Dendritic cell treated with granulocyte-macrophage colony-stimulating factor and Interleukin-4, amounts not matched to agents 40 ng/mL and 50 ng/mL, for 4 days (primary cell): ENCODE results near the gene SURF6.
A peak's percentile ranks its signal among the peaks of the same experiment; 100 is the strongest.
"Not testable (repeated sequence)": the region's sequence is repeated elsewhere in the genome, so short reads cannot be mapped to it uniquely, and the experiment has no call there.

Source experiments
- H3K27ac Mint-ChIP-seq: one replicate; pipeline ENCODE4 v1.8.0; 2022; ENCODE audit warnings: mild to moderate bottlenecking, mixed read lengths
- H3K27me3 Mint-ChIP-seq: one replicate; pipeline ENCODE4 v1.8.0; 2022; ENCODE audit warnings: mild to moderate bottlenecking, mixed read lengths
- H3K36me3 Mint-ChIP-seq: one replicate; pipeline ENCODE4 v1.8.0; 2022; ENCODE audit warnings: low read depth, mixed read lengths
- H3K4me1 Mint-ChIP-seq: one replicate; pipeline ENCODE4 v1.8.0; 2022; ENCODE audit warnings: low read depth, mixed read lengths
- H3K4me3 Mint-ChIP-seq: one replicate; pipeline ENCODE4 v1.8.0; 2022; ENCODE audit warnings: mild to moderate bottlenecking, moderate library complexity, mixed read lengths
- H3K9me3 Mint-ChIP-seq: one replicate; pipeline ENCODE4 v1.8.0; 2022; ENCODE audit warnings: mixed read lengths
- intact Hi-C: fragments of 100-400 bp; cut with micrococcal nuclease; formaldehyde crosslinking; loops from one replicate; pipeline ENCODE4 v1.15.0; 2022

SURF6 gene

GRCh38 chr9:133333566-133333965 lies 2.4 kb downstream of the SURF6 start:
- Mint-ChIP-seq H3K36me3 (peaks cover 79% of the 10 kb centered on the region), H3K4me3 (no peak overlapping the region), H3K4me1 (peaks cover 81% of the 10 kb centered on the region), H3K27me3 (no peaks in the 10 kb centered on the region), H3K9me3 (no peaks in the 10 kb centered on the region), H3K27ac (no peak overlapping the region)
- intact Hi-C loops, result no loop called here

GRCh38 chr9:133333011-133333410 lies 3.0 kb downstream of the SURF6 start:
- Mint-ChIP-seq H3K27me3 (no peaks in the 10 kb centered on the region), H3K4me3 (no peak overlapping the region), H3K27ac (peak overlapping the region; percentile 5), H3K4me1 (peaks cover 78% of the 10 kb centered on the region), H3K9me3 (no peaks in the 10 kb centered on the region), H3K36me3 (peaks cover 79% of the 10 kb centered on the region)
- intact Hi-C loops, result no loop called here

GRCh38 chr9:133332381-133332730 lies 3.6 kb downstream of the SURF6 start:
- H3K4me1 Mint-ChIP-seq, result peaks cover 72% of the 10 kb centered on the region
- H3K36me3 Mint-ChIP-seq, result peaks cover 74% of the 10 kb centered on the region
- peak overlapping the region; percentile 5 for H3K27ac Mint-ChIP-seq
- H3K9me3 Mint-ChIP-seq, result no peaks in the 10 kb centered on the region
- H3K4me3 Mint-ChIP-seq, result no peak overlapping the region
- intact Hi-C loops, result no loop called here
- H3K27me3 Mint-ChIP-seq, result no peaks in the 10 kb centered on the region

GRCh38 chr9:133331641-133332380 lies 4.2 kb downstream of the SURF6 start:
- Mint-ChIP-seq H3K36me3 (peaks cover 74% of the 10 kb centered on the region), H3K27ac (peak overlapping the region; percentile 5), H3K9me3 (no peaks in the 10 kb centered on the region), H3K4me3 (no peak overlapping the region), H3K4me1 (peaks cover 67% of the 10 kb centered on the region), H3K27me3 (no peaks in the 10 kb centered on the region)
- intact Hi-C loops, result no loop called here

GRCh38 chr9:133331221-133331620 lies 4.8 kb downstream of the SURF6 start:
- Mint-ChIP-seq H3K36me3 (peaks cover 71% of the 10 kb centered on the region), H3K27me3 (no peaks in the 10 kb centered on the region), H3K4me1 (peaks cover 61% of the 10 kb centered on the region), H3K4me3 (no peak overlapping the region), H3K27ac (no peak overlapping the region), H3K9me3 (no peaks in the 10 kb centered on the region)
- intact Hi-C loops, result no loop called here

- not testable (repeated sequence) for H3K9me3 Mint-ChIP-seq, H3K27ac Mint-ChIP-seq, H3K27me3 Mint-ChIP-seq, H3K4me3 Mint-ChIP-seq
- H3K4me1 Mint-ChIP-seq, result peaks cover 49% of the 10 kb centered on the region
- H3K36me3 Mint-ChIP-seq, result peaks cover 58% of the 10 kb centered on the region
- intact Hi-C loops, result loop anchor here (5.0 kb wide), 1 partner anchor 142 kb away; no protein-coding TSS in a partner anchor
Observed at GRCh38 chr9:133329306-133330156, 6.5 kb downstream of the SURF6 start.

- H3K4me3 Mint-ChIP-seq, result no peak overlapping the region
- intact Hi-C loops, result loop anchor here (5.0 kb wide), 1 partner anchor 141 kb away; no protein-coding TSS in a partner anchor
- no peak overlapping the region for H3K27ac Mint-ChIP-seq
- peaks cover 42% of the 10 kb centered on the region for H3K36me3 Mint-ChIP-seq
- H3K4me1 Mint-ChIP-seq, result peaks cover 39% of the 10 kb centered on the region
- no peaks in the 10 kb centered on the region for H3K9me3 Mint-ChIP-seq
- H3K27me3 Mint-ChIP-seq, result peaks cover 5% of the 10 kb centered on the region
Observed at GRCh38 chr9:133327834-133328484, 8.0 kb downstream of the SURF6 start.

- not testable (repeated sequence) for H3K9me3 Mint-ChIP-seq, H3K4me3 Mint-ChIP-seq, H3K27me3 Mint-ChIP-seq, H3K27ac Mint-ChIP-seq
- intact Hi-C loops, result loop anchor here (5.0 kb wide), 1 partner anchor 140 kb away; no protein-coding TSS in a partner anchor
- Mint-ChIP-seq H3K36me3 (peaks cover 33% of the 10 kb centered on the region), H3K4me1 (peaks cover 30% of the 10 kb centered on the region)
Observed at GRCh38 chr9:133327021-133327420, 9.0 kb downstream of the SURF6 start.

GRCh38 chr9:133323991-133324703 lies 11.8 kb downstream of the SURF6 start:
- intact Hi-C loops, result no loop called here
- Mint-ChIP-seq H3K27me3 (peaks cover 7% of the 10 kb centered on the region), H3K4me3 (no peak overlapping the region), H3K36me3 (peaks cover 9% of the 10 kb centered on the region), H3K27ac (peak overlapping the region; percentile 3), H3K4me1 (peaks cover 12% of the 10 kb centered on the region), H3K9me3 (no peaks in the 10 kb centered on the region)

GRCh38 chr9:133323211-133323610 lies 12.8 kb downstream of the SURF6 start:
- Mint-ChIP-seq H3K36me3 (peaks cover 1% of the 10 kb centered on the region), H3K9me3 (no peaks in the 10 kb centered on the region), H3K27me3 (peaks cover 7% of the 10 kb centered on the region), H3K4me3 (no peak overlapping the region), H3K27ac (no peak overlapping the region), H3K4me1 (peaks cover 6% of the 10 kb centered on the region)
- intact Hi-C loops, result no loop called here

- Mint-ChIP-seq H3K27ac (no peak overlapping the region), H3K4me1 (peaks cover 6% of the 10 kb centered on the region), H3K36me3 (no peaks in the 10 kb centered on the region), H3K4me3 (no peak overlapping the region), H3K27me3 (peaks cover 7% of the 10 kb centered on the region), H3K9me3 (no peaks in the 10 kb centered on the region)
- intact Hi-C loops, result no loop called here
Observed at GRCh38 chr9:133322701-133323100, 13.3 kb downstream of the SURF6 start.

- Mint-ChIP-seq H3K27ac (no peak overlapping the region), H3K4me1 (peaks cover 6% of the 10 kb centered on the region), H3K4me3 (no peak overlapping the region), H3K9me3 (no peaks in the 10 kb centered on the region), H3K36me3 (no peaks in the 10 kb centered on the region), H3K27me3 (peaks cover 7% of the 10 kb centered on the region)
- intact Hi-C loops, result no loop called here
Observed at GRCh38 chr9:133321411-133321935, 14.5 kb downstream of the SURF6 start.

GRCh38 chr9:133320421-133320881 lies 15.5 kb downstream of the SURF6 start:
- H3K27ac Mint-ChIP-seq, result no peak overlapping the region
- H3K36me3 Mint-ChIP-seq, result no peaks in the 10 kb centered on the region
- intact Hi-C loops, result no loop called here
- peaks cover 7% of the 10 kb centered on the region for H3K27me3 Mint-ChIP-seq
- peaks cover 6% of the 10 kb centered on the region for H3K4me1 Mint-ChIP-seq
- H3K4me3 Mint-ChIP-seq, result no peak overlapping the region
- H3K9me3 Mint-ChIP-seq, result no peaks in the 10 kb centered on the region
